Measurements from ENCODE around the gene SEPTIN12. TPM values are rescaled to one million over a fixed set of nuclear protein-coding genes. Genes with fewer than 3 reads are reported as not detected.

SEPTIN12 gene
- total and polyA plus RNA-seq, 2 of the 8 experiments (the other 6 are each of a cell fraction or from before 2014, with no cell fraction given), result 0.24 TPM; not detected in 1

GRCh38 chr16:4737545-4737944 is 50.6 kb downstream of the SEPTIN12 start:
- DNase-seq (ENCODE audit: low read depth in 1 of 2, low spot score in 2 of 2) (no peak), FAIRE-seq (no peak)
- Histone ChIP-seq H4K20me1 (replicated peaks in 1 of 2; ENCODE audit: control insufficient read depth in 1 of 2, insufficient read depth in 2 of 2, low read length in 2 of 2) (no peaks in the 10 kb centered on the region), H2BK5ac (ENCODE audit: low read depth, low read length) (no peak overlapping the region), H3K23ac (ENCODE audit: insufficient read length) (no peak overlapping the region), H3K4me1 (replicated peaks in 1 of 4; ENCODE audit: control insufficient read depth in 3 of 4, insufficient read depth in 4 of 4, low read length in 3 of 4) (peaks cover 0 to 4% (median 0%) of the 10 kb centered on the region in 4 experiments; a peak in 2 of 7 replicates), H4K5ac (ENCODE audit: insufficient read length, low read depth, low read length) (no peak overlapping the region), H3K27me3 (replicated peaks in 1 of 4; ENCODE audit: control insufficient read depth in 3 of 4, extremely low read depth in 1 of 4, insufficient read depth in 3 of 4, low read length in 3 of 4) (peaks cover 0 to 4% (median under 1%) of the 10 kb centered on the region in 4 experiments; a peak in 2 of 7 replicates), H3K14ac (ENCODE audit: insufficient read length) (no peak overlapping the region), H3K9ac (replicated peaks in 1 of 4; ENCODE audit: extremely low read depth in 1 of 4, low read depth in 3 of 4, low read length in 3 of 4) (no peak overlapping the region), H4K91ac (replicated peaks; ENCODE audit: insufficient read length, low read length) (no peak overlapping the region), H3K4me2 (ENCODE audit: insufficient read depth in 1 of 2, low read depth in 2 of 2, low read length in 2 of 2) (no peak overlapping the region), H3K36me3 (ENCODE audit: control insufficient read depth in 2 of 4, insufficient read depth in 4 of 4, low read length in 3 of 4) (no peaks in the 10 kb centered on the region), H3K79me1 (ENCODE audit: low read depth, low read length) (no peaks in the 10 kb centered on the region), H3K79me2 (ENCODE audit: control insufficient read depth in 1 of 2, insufficient read depth in 2 of 2, low read length in 2 of 2) (peaks cover under 1 to 11% of the 10 kb centered on the region in 2 experiments; a peak in 3 of 4 replicates), H2BK15ac (ENCODE audit: low read length) (no peak overlapping the region; the same call in 1 of the 2 replicates), H3K9me3 (ENCODE audit: insufficient read depth in 2 of 2, low read depth in 1 of 2, low read length in 1 of 2) (no peaks in the 10 kb centered on the region), H2BK20ac (ENCODE audit: low read length) (no peak overlapping the region), H2BK12ac (ENCODE audit: low read depth, low read length) (no peak overlapping the region), H2AK5ac (ENCODE audit: low read depth, low read length) (no peak overlapping the region), H4K8ac (ENCODE audit: extremely low read depth, insufficient read depth, low read length) (no peak overlapping the region), H2AFZ (ENCODE audit: low read length) (no peak overlapping the region), H3K56ac (replicated peaks; ENCODE audit: insufficient read length, low read depth, low read length) (no peak overlapping the region), H3K4me3 (ENCODE audit: extremely low read depth in 1 of 4, insufficient read depth in 2 of 4, low read depth in 3 of 4, low read length in 4 of 4) (no peak overlapping the region), H3K23me2 (ENCODE audit: low read depth, low read length) (peaks cover 10% of the 10 kb centered on the region; the same call in 1 of the 2 replicates), H2BK120ac (replicated peaks; ENCODE audit: low read depth, low read length) (no peak overlapping the region), H3K27ac (ENCODE audit: low read depth, low read length) (no peak overlapping the region), H3K4ac (replicated peaks; ENCODE audit: insufficient read length, low read depth, low read length) (no peak overlapping the region), H3K18ac (ENCODE audit: extremely low read depth, low read length) (no peak overlapping the region)
- TF ChIP-seq RNF2 (IDR thresholded peaks at IDR 0.05; ENCODE audit: borderline replicate concordance, low read depth, low read length, missing control alignments, poor library complexity, severe bottlenecking) (no peak), GTF2F1 (IDR thresholded peaks at IDR 0.05; ENCODE audit: borderline replicate concordance, low read depth, low read length) (no peak), SIRT6 (IDR thresholded peaks at IDR 0.05; ENCODE audit: low read length) (no peak), SRF (IDR thresholded peaks at IDR 0.05; ENCODE audit: low read depth, low read length) (no peak), BCL11A (IDR thresholded peaks at IDR 0.05; ENCODE audit: low read depth in 2 of 2, low read length in 2 of 2) (no peak), E2F6 (IDR thresholded peaks at IDR 0.05) (no peak), SIN3A (conservative IDR thresholded peaks at IDR 0.05 in 1 of 2, IDR thresholded peaks at IDR 0.05 in 1 of 2; ENCODE audit: low read depth in 1 of 2, low read length in 2 of 2) (no peak), CTBP2 (IDR thresholded peaks at IDR 0.05; ENCODE audit: borderline replicate concordance, insufficient read depth, insufficient read length, low read length) (no peak)
- CTCF ChIA-PET (ENCODE audit: partially characterized antibody), result interaction anchor here (0.6 to 2.1 kb wide), 5 partner anchors 9 to 28 kb away, joined by 3 to 6 read pairs (median 3); no protein-coding TSS in a partner anchor
- 87% methylated on average over 12 of the region's 15 CpGs; no CpG with 5 or more reads in 1 of the 2 experiments for WGBS, 2 experiments (ENCODE audit: extremely low coverage in 1 of 2, insufficient coverage in 1 of 2, insufficient read length in 1 of 2, insufficient replicate concordance in 2 of 2, low coverage in 1 of 2, low lambda C conversion rate in 2 of 2, missing lambda C conversion rate in 1 of 2)
- POLR2A ChIA-PET (ENCODE audit: partially characterized antibody), result interaction anchor here (0.9 to 5.0 kb wide), 6 partner anchors 10 to 64 kb away, joined by 3 to 30 read pairs (median 4); no protein-coding TSS in a partner anchor

Data from H1 (cell line).